Effector memory CD4-positive, alpha-beta T cell (primary cell): ENCODE measurements around the gene SAA4.
"Not testable (repeated sequence)": the region's sequence is repeated elsewhere in the genome, so short reads cannot be mapped to it uniquely, and the experiment has no call there.

Experiments used
- DNase-seq, 3 donors: peaks; one replicate each; pipeline ENCODE4 v3.0.0-alpha.2; 2020
- H3K27ac ChIP-seq: 2 replicates; pipeline ENCODE4 v1.7.0; 2013; ENCODE audit warnings: mild to moderate bottlenecking, low read length, moderate library complexity; ENCODE audit not compliant: insufficient read depth, poor library complexity, severe bottlenecking
- H3K27me3 ChIP-seq: replicated peaks from 2 replicates; pipeline ENCODE4 v1.7.0; 2013; ENCODE audit warnings: mild to moderate bottlenecking, low read length; ENCODE audit not compliant: insufficient read depth, control insufficient read depth, poor library complexity, severe bottlenecking
- H3K36me3 ChIP-seq: 2 replicates; pipeline ENCODE4 v1.7.0; 2013; ENCODE audit warnings: mild to moderate bottlenecking, low read length, moderate library complexity; ENCODE audit not compliant: control insufficient read depth, insufficient read depth
- H3K4me1 ChIP-seq: 2 replicates; pipeline ENCODE4 v1.7.0; 2013; ENCODE audit warnings: low read length, mild to moderate bottlenecking; ENCODE audit not compliant: control insufficient read depth, insufficient read depth, poor library complexity, severe bottlenecking
- H3K4me3 ChIP-seq: 2 replicates; pipeline ENCODE4 v1.7.0; 2013; ENCODE audit warnings: low read length, low read depth, mild to moderate bottlenecking; ENCODE audit not compliant: insufficient read depth, poor library complexity, severe bottlenecking
- H3K9me3 ChIP-seq: 2 replicates; pipeline ENCODE4 v1.7.0; 2013; ENCODE audit warnings: mild to moderate bottlenecking, low read length, moderate library complexity; ENCODE audit not compliant: control insufficient read depth
- total RNA-seq, 3 donors: gene quantifications; one replicate each; lab custom pipeline; 2026; lab: John Stamatoyannopoulos, UW

The SAA4 gene, protein sequence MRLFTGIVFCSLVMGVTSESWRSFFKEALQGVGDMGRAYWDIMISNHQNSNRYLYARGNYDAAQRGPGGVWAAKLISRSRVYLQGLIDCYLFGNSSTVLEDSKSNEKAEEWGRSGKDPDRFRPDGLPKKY
- 0 reads per million in 3 donors for total RNA-seq

DNA sequence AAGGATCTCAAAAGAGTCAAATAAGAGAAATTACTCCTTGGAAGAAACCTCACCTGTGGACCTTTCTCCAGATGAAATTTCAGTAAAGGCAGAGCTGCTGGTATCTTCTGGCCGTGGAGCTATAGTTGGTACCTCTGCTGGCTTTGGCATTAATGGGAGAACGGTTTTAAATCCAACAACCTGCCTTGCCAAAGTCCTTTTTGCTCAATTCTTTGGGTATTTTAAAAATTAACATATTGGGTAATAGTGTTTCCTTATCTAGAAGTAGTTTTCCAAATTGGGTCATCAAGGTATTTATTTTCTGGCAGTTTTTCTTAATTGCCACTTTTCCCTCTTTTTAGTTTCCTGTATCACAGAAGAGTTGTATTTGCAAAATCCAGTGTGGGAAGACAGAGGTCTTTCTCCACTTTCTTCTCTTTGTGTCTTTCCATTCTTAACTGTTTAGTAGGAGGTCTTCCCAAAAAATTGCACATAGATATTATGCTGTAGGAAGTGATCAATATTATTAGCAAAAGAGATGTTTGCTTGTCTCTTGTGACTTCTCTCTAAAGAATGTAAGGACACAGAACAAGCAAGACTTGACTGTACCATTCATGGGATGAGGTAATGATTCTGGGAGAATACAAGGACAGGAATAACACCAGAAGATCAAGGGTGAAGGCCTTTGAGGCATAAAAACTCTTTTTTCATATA, at the start of gene SAA4:
Gene SAA4 (minus strand): TSS at position 139 of the 693 bp plus-strand sequence. CDS start 876 bp downstream, outside the sequence.
- Histone ChIP-seq H3K27ac (no peak within 1 kb of the TSS), H3K4me1 (no peaks in the 10 kb centered on the region), H3K36me3 (no peaks in the 10 kb centered on the region), H3K27me3 (no peaks in the 10 kb centered on the region), H3K4me3 (no peak within 1 kb of the TSS), H3K9me3 (no peaks in the 10 kb centered on the region)
- no peak for DNase-seq

DNA sequence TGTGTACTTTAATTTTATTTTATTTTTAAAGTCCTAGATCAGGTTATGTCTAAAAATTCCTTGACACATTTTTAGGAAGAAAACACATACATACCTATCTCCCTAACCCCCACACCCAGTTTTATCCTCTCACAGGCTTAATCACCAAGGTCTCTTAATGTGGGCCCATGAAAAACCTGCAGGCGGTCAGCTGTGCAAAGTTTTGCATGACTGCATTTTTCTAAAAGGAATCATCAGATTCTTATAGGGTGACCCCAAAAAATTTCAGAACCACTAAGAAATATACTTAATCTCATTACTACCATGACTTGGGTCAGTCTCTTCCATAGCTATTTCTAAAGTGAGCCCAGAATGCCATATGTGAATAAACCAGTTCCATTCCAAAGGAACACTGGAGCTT, 49.2 kb upstream of the SAA4 start:
- Histone ChIP-seq H3K36me3 (peaks cover 36% of the 10 kb centered on the region), H3K9me3 (no peaks in the 10 kb centered on the region), H3K27me3 (no peaks in the 10 kb centered on the region), H3K4me3 (no peak overlapping the region), H3K4me1 (no peaks in the 10 kb centered on the region), H3K27ac (no peak overlapping the region)
- DNase-seq = no peak

DNA sequence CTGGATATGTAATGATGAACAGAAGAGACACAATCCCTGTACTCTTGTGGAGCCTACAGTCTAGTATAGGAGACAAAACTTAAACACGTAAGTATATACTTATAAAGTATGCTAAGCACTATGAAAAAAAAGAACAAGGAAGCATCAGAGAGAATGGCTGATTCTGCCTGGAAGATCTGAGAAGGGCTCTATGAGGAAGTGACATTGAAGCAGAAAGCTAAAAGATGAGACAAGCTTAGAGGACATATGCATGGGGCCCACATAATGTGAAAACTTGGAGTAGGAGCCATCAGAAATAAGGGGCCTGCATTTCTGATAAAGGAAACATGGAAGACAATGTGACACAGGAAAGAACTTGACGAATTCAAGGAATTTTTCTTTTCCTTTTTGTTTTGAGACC, 46.0 kb upstream of the SAA4 start:
- H3K27me3 ChIP-seq = no peaks in the 10 kb centered on the region
- H3K4me1 ChIP-seq = no peaks in the 10 kb centered on the region
- no peak for DNase-seq
- no peak overlapping the region for H3K27ac ChIP-seq
- no peaks in the 10 kb centered on the region for H3K9me3 ChIP-seq
- no peak overlapping the region for H3K4me3 ChIP-seq
- peaks cover 32% of the 10 kb centered on the region for H3K36me3 ChIP-seq

DNA sequence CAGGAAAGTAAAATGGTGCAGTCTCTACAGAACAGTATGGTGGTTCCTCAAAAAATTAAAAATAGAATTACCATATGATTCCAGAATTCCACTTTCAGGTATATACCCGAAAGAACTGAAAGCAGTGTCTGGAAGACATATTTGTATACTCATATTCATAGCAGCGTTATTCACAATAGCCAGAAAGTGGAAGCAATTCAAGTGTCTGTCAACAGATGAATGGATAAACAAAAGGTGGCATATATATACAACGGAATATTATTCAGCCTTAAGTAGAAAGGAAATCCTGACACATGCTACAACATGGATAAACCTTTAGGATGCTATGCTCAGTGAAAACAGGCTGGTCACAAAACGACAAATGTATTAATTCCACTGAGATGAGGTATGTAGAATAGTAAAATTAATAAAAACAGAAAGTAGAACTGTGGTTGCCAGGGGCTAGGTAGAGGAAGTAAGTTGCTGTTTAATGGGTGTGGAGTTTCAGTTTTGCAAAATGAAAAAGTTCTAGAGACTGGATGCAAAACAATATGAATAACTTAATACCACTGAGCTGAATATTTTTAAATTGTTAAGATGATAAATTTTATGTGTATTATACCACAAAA, 43.9 kb upstream of the SAA4 start:
- Histone ChIP-seq H3K36me3 (peaks cover 16% of the 10 kb centered on the region), H3K4me3 (no peak overlapping the region), H3K27ac (no peak overlapping the region), H3K9me3 (no peaks in the 10 kb centered on the region), H3K4me1 (no peaks in the 10 kb centered on the region), H3K27me3 (no peaks in the 10 kb centered on the region)
- no peak for DNase-seq

DNA sequence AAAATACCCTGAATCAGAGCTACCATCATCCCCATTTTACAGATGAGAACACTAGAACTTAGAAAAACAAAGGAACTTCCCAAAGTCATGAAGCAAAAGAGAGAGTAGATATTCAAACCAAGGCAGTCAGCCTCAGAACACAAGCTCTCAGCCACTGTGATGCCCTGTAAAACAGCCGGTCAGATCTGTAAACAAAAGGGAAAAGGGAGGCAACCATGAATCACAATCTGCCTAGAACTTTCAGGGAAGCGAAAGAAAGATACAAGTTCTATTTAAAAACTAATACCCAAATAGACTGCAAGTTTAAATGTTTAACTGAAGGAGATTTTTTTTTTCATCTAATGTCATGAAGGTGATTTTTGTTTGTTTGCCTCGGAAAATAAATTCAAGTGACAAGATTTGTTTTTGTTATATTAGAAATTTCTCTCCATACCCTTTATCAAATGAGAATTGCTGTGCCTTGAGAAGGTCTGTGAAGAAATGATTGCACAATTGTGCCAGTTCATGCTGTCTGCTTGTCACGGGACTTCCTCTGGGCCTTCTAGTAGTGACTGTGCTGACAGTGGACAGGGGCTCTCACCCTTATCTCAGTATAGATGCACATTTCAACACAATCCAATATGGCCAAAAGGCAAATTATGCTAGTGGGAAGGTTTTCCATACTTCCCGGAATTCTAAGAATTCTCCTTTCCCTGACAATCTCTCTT, 41.1 kb upstream of the SAA4 start:
- Histone ChIP-seq H3K27me3 (no peaks in the 10 kb centered on the region), H3K36me3 (peaks cover 7% of the 10 kb centered on the region), H3K9me3 (no peaks in the 10 kb centered on the region), H3K27ac (no peak overlapping the region), H3K4me1 (no peaks in the 10 kb centered on the region), H3K4me3 (no peak overlapping the region)
- no peak for DNase-seq

DNA sequence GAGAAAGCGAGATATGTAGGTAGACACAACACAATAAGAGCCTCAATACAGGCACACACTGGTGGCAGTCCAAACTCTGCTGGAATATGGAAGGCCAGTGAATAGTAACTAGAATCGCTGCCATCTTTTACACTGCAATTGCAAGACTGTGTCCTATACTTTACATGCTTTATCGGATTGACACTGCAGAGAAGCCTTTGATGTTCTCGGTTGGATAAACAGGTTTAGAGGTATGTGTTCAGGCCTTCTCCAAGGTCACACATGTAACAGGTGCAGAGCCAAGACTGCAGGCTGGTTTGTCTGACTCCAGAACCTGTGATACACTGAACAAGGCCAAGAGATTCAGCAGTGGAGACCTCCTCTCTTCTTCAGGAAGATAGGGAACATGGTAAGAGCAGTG, 34.6 kb upstream of the SAA4 start:
- no peaks in the 10 kb centered on the region for H3K4me1 ChIP-seq
- no peak overlapping the region for H3K4me3 ChIP-seq
- no peak overlapping the region for H3K27ac ChIP-seq
- no peaks in the 10 kb centered on the region for H3K9me3 ChIP-seq
- DNase-seq = no peak
- H3K27me3 ChIP-seq = no peaks in the 10 kb centered on the region
- H3K36me3 ChIP-seq = no peaks in the 10 kb centered on the region

DNA sequence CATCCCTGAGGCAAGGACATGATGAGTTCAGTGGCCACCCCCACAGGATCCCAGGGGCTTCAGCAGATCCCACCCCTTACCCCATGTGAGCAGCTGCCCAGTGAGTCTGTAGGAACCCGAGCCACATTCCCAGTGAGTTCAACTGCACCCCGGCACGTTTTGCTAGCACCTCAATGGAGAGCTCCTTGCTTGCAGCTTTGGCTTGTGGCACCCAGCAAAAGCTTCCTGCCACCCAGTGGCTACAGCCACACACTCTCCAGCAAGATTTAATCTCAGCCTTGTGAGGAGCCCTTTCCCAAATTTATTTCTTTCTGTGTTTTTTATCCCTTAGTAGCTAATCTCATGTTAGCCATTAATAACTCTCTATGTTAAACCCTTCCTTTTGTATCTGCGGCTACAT, 33.5 kb upstream of the SAA4 start:
- Histone ChIP-seq H3K36me3 (no peaks in the 10 kb centered on the region), H3K27me3 (no peaks in the 10 kb centered on the region), H3K9me3 (no peaks in the 10 kb centered on the region), H3K4me1 (no peaks in the 10 kb centered on the region), H3K4me3 (no peak overlapping the region), H3K27ac (no peak overlapping the region)
- DNase-seq = no peak

DNA sequence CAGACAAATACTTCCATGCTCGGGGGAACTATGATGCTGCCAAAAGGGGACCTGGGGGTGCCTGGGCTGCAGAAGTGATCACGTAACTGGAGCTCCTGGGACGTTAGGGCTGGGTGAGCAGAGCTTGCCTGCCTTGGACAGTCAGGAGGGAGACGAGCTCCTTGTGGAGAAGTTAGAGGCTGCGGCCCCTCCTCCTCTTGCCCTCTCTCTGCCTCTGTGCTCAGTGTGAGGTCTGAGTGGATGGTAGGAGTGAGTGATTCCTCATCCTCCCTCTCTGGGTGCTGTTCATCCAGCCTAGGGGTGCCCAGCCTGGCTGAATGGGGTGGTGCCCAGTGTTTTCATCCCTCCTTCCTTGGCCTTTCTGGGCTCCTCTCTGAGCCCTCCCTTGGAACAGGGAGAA, 32.6 kb upstream of the SAA4 start:
- H3K4me3 ChIP-seq, H3K27me3 ChIP-seq, H3K36me3 ChIP-seq, H3K4me1 ChIP-seq, H3K27ac ChIP-seq, H3K9me3 ChIP-seq, DNase-seq: not testable (repeated sequence)

DNA sequence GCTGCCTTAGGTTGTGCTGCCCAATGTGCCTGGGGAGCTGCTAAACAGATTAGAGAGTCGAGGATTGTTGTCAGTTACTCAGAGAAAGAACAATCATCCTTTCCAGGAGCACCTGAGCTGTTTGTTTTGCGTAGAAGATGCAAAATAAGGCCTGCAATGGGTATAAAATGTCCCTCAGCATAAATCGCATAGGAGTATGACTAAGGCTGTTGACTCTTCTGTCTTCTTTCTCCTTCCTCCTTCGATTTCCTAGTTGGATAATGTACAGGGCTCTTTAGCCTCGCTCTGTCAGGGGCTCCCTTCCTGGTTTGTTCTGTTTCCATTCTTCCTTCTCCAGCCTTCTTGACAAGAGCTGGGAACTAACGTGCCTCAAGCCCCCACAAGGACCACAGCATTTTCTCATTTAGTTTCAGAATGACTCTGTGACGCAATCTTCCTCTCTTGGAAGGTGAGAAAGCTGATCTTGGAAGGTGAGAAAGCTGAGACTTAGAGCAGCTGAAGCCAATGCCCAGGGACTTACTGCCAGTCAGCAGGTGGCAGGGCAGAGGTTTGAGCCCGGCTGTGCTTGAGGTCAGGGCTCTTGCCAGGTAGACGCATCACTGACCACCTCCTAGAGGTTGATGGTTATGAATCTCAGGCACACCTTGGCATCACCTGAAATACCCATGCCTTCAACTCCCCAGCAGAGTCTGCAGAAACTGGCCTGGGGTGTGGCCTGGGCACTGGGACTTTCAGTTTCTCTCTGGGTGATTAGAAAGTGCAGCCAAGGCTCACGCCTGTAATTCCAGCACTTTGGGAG, 30.9 kb upstream of the SAA4 start:
- not testable (repeated sequence) for H3K4me1 ChIP-seq, DNase-seq, H3K4me3 ChIP-seq, H3K36me3 ChIP-seq, H3K27ac ChIP-seq, H3K9me3 ChIP-seq, H3K27me3 ChIP-seq
